MCF 10A (cell line): ENCODE measurements around the gene CFAP65. TPM values are rescaled to one million over a fixed set of nuclear protein-coding genes. Genes with fewer than 3 reads are reported as not detected.

Experiments
- BruUV-seq: library from RNA; stranded (reverse); fragments of 400-500 nt; replicated peaks from 2 replicates; lab custom pipeline; 2021; lab: Mats Ljungman, UMichigan
- CTCF ChIA-PET: fragments of 300-600 bp; sonication (Branson Sonifier 250); formaldehyde crosslinking; extraction: SDS; loops from one replicate; lab custom pipeline; 2021; ENCODE audit warnings: antibody characterized with exemption, inconsistent platforms; lab: Yijun Ruan, JAX
- POLR2A ChIA-PET: fragments of 300-600, 350-650 bp; sonication (Branson Sonifier 250); formaldehyde crosslinking; extraction: SDS; loops from one replicate; lab custom pipeline; 2020; ENCODE audit warnings: antibody characterized with exemption, inconsistent platforms; lab: Yijun Ruan, JAX
- DNase-seq: peaks from one replicate; pipeline ENCODE4 v3.0.0-alpha.2; 2018; ENCODE audit not compliant: unreplicated experiment
- H3K27ac Mint-ChIP-seq: one replicate; pipeline ENCODE4 v1.8.0; 2022; ENCODE audit warnings: mild to moderate bottlenecking, low read depth, mixed read lengths; ENCODE audit not compliant: unreplicated experiment
- H3K27me3 Mint-ChIP-seq: one replicate; pipeline ENCODE4 v1.8.0; 2022; ENCODE audit warnings: mixed read lengths; ENCODE audit not compliant: insufficient read depth, unreplicated experiment
- H3K36me3 Mint-ChIP-seq: one replicate; pipeline ENCODE4 v1.8.0; 2022; ENCODE audit warnings: mild to moderate bottlenecking, moderate library complexity, mixed read lengths; ENCODE audit not compliant: insufficient read depth, unreplicated experiment
- H3K4me1 Mint-ChIP-seq: one replicate; pipeline ENCODE4 v1.8.0; 2022; ENCODE audit warnings: mixed read lengths; ENCODE audit not compliant: insufficient read depth, unreplicated experiment
- H3K4me3 Mint-ChIP-seq: one replicate; pipeline ENCODE4 v1.8.0; 2022; ENCODE audit warnings: mild to moderate bottlenecking, moderate library complexity, mixed read lengths; ENCODE audit not compliant: unreplicated experiment
- H3K9me3 Mint-ChIP-seq: one replicate; pipeline ENCODE4 v1.8.0; 2022; ENCODE audit warnings: mixed read lengths; ENCODE audit not compliant: unreplicated experiment
- intact Hi-C: fragments of 100-400 bp; cut with micrococcal nuclease; formaldehyde crosslinking; loops from 2 replicates; pipeline ENCODE4 v1.14.1; 2022
- total RNA-seq: library from RNA; stranded (reverse); gene quantifications from 2 replicates; pipeline ENCODE4 v1.2.3, GENCODE V29; 2022
- TF ChIP-seq, protein P1 (sequence below): fragments of 200-600 bp; IDR thresholded peaks from one replicate; pipeline ENCODE4 v1.8.0; 2022; ENCODE audit warnings: antibody characterized with exemption, mild to moderate bottlenecking; ENCODE audit not compliant: unreplicated experiment

The CFAP65 gene
- total RNA-seq, 1 experiment from 2014 or later, result not detected

DNA sequence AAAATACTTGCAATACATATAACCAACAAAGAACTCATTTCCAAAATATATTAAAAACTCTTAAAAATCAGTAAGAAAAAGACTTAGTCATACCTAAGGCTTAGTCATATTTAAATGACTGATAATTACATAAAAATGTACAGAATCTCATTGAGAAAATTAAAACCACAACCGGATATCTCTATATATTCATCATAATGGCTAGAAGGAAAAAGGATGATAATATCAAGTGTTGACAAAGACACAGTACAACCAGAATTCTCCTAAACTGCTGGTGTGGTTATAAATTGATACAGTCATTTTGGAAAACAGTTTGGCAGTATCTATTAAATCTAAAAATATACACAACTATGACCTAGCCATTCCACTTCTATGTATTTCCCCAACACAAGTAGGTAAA is 46.5 kb upstream of the CFAP65 start:
- H3K4me3 Mint-ChIP-seq, result no peak overlapping the region
- DNase-seq, result no peak
- H3K36me3 Mint-ChIP-seq, result peaks cover 5% of the 10 kb centered on the region
- TF ChIP-seq, protein P1, sequence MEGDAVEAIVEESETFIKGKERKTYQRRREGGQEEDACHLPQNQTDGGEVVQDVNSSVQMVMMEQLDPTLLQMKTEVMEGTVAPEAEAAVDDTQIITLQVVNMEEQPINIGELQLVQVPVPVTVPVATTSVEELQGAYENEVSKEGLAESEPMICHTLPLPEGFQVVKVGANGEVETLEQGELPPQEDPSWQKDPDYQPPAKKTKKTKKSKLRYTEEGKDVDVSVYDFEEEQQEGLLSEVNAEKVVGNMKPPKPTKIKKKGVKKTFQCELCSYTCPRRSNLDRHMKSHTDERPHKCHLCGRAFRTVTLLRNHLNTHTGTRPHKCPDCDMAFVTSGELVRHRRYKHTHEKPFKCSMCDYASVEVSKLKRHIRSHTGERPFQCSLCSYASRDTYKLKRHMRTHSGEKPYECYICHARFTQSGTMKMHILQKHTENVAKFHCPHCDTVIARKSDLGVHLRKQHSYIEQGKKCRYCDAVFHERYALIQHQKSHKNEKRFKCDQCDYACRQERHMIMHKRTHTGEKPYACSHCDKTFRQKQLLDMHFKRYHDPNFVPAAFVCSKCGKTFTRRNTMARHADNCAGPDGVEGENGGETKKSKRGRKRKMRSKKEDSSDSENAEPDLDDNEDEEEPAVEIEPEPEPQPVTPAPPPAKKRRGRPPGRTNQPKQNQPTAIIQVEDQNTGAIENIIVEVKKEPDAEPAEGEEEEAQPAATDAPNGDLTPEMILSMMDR, result no peak
- POLR2A ChIA-PET, result interaction anchor here (0.7 kb wide), 1 partner anchor 108 kb away, joined by 3 read pairs; no protein-coding TSS in a partner anchor
- H3K9me3 Mint-ChIP-seq, result no peaks in the 10 kb centered on the region
- no peaks in the 10 kb centered on the region for H3K27me3 Mint-ChIP-seq
- H3K4me1 Mint-ChIP-seq, result no peaks in the 10 kb centered on the region
- intact Hi-C loops, result no loop called here
- H3K27ac Mint-ChIP-seq, result no peak overlapping the region
- no TSS peak for BruUV-seq
- CTCF ChIA-PET, result interaction anchor here (1.0 to 1.6 kb wide), 5 partner anchors 11 to 67 kb away, joined by 3 to 4 read pairs (median 4); no protein-coding TSS in a partner anchor

DNA sequence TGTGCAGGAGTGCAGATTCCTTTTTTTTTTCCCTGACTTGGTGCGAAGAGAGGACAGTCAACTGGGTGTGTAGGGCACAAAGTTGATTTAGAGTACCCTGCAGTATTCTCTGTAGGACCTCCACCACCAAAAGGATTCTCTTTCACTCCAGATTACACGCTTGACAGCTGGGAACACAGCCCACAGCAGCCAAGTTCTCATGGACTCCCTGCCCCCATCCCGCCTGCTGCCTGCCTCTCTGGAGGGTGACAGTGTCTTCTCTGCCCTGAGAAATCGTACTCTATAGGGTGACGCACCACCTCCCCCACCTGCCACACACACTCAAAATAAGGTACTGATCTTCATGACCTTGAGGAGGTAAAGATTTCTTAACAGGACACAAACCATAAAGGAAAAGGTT is 46.0 kb upstream of the CFAP65 start:
- Mint-ChIP-seq H3K27me3 (no peaks in the 10 kb centered on the region), H3K4me1 (no peaks in the 10 kb centered on the region), H3K9me3 (no peaks in the 10 kb centered on the region), H3K36me3 (peaks cover 5% of the 10 kb centered on the region), H3K27ac (no peak overlapping the region), H3K4me3 (no peak overlapping the region)
- ChIA-PET CTCF (interaction anchor here (0.7 to 1.8 kb wide), 6 partner anchors 14 to 212 kb away, joined by 3 to 6 read pairs (median 4); no protein-coding TSS in a partner anchor), POLR2A (interaction anchor here (0.7 kb wide), 1 partner anchor 107 kb away, joined by 3 read pairs; no protein-coding TSS in a partner anchor)
- TF ChIP-seq, protein P1, result no peak
- DNase-seq, result no peak
- BruUV-seq, result no TSS peak
- intact Hi-C loops, result no loop called here

DNA sequence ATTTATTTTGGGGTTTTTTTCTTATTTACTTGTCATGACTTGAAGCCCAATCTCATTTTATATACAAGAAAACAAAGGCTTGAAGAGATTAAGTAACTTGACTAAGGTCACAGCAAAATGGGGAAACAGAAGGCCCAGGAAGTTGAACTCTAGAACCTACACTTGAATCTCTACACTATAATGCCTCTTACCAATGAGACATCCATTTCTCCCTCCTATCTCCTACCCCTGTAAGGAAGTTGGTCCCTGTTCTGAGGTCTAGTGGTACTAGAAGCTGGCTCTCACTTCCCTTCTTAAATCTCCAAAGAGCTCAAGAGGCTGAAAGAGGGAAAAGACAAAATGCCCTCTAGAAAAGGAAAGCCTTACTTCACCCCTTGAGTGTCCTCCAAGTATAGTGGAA is 44.9 kb upstream of the CFAP65 start:
- Mint-ChIP-seq H3K27ac (no peak overlapping the region), H3K36me3 (peaks cover 5% of the 10 kb centered on the region), H3K27me3 (no peaks in the 10 kb centered on the region), H3K4me3 (no peak overlapping the region), H3K4me1 (no peaks in the 10 kb centered on the region), H3K9me3 (no peaks in the 10 kb centered on the region)
- no peak for DNase-seq
- ChIA-PET CTCF (interaction anchor here (0.6 to 1.8 kb wide), 9 partner anchors 18 to 202 kb away, joined by 3 to 6 read pairs (median 3); no protein-coding TSS in a partner anchor), POLR2A (no interaction called here)
- BruUV-seq, result no TSS peak
- TF ChIP-seq, protein P1, result no peak
- intact Hi-C loops, result no loop called here

DNA sequence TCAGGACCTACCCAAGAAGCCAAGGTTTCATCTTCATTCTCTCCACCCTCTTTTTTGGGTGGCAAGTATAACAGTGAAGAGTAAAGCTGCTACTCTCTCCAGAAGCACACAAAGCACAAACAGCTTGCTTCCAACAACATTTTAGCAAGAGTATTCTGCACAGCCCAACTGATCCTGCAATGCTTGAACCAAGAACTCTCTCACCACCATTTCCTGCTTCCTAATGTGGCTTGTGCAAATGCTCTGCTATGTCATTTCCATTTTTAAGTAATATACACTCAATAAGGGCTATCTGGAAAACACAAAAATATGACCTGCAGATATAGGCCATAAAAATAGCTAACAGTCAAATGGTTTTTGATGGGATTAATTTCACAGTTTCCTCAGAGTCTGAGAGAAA is 43.5 kb upstream of the CFAP65 start:
- ChIA-PET CTCF (interaction anchor here (0.6 to 1.2 kb wide), 5 partner anchors 12 to 273 kb away, joined by 3 to 7 read pairs (median 3); no protein-coding TSS in a partner anchor), POLR2A (no interaction called here)
- Mint-ChIP-seq H3K27me3 (no peaks in the 10 kb centered on the region), H3K4me3 (no peak overlapping the region), H3K4me1 (no peaks in the 10 kb centered on the region), H3K9me3 (no peaks in the 10 kb centered on the region), H3K27ac (no peak overlapping the region), H3K36me3 (peaks cover 5% of the 10 kb centered on the region)
- TF ChIP-seq, protein P1, result no peak
- no peak for DNase-seq
- no TSS peak for BruUV-seq
- intact Hi-C loops, result no loop called here
